Measurements from ENCODE around the gene PCID2.

DNA sequence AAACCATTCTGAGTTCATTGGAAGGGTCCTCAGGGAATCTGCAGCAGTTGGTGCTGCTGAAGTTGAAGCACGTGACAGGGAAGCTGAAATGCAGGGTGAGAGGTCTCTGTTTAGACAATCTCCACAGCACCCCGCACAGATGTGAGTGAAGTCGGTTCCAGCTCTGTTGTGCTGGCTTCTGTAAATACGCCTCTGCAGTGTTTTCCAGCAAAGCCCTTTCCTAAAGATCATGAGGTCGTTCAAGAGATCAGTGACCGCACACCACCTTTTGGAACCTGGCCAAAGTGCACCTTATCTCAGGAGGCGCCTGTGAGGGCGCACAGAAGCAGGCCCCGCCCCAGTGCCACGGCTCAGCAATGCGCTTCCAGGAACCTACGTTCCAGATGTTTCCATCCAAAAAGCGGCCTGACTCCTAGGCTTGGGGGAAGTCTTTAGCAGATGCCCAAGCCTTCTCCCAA lies 11.7 kb upstream of the PCID2 start:
- TF ChIP-seq, protein P1, sequence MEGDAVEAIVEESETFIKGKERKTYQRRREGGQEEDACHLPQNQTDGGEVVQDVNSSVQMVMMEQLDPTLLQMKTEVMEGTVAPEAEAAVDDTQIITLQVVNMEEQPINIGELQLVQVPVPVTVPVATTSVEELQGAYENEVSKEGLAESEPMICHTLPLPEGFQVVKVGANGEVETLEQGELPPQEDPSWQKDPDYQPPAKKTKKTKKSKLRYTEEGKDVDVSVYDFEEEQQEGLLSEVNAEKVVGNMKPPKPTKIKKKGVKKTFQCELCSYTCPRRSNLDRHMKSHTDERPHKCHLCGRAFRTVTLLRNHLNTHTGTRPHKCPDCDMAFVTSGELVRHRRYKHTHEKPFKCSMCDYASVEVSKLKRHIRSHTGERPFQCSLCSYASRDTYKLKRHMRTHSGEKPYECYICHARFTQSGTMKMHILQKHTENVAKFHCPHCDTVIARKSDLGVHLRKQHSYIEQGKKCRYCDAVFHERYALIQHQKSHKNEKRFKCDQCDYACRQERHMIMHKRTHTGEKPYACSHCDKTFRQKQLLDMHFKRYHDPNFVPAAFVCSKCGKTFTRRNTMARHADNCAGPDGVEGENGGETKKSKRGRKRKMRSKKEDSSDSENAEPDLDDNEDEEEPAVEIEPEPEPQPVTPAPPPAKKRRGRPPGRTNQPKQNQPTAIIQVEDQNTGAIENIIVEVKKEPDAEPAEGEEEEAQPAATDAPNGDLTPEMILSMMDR (IDR thresholded peaks at IDR 0.05; ENCODE audit: poor library complexity, severe bottlenecking), result no peak
- no peak for TF ChIP-seq EP300 (conservative IDR thresholded peaks at IDR 0.05; ENCODE audit: poor library complexity, severe bottlenecking)
